ENCODE data around the gene AKAP8L. TPM values are rescaled to one million over a fixed set of nuclear protein-coding genes. Genes with fewer than 3 reads are reported as not detected.
A peak's percentile ranks its signal among the peaks of the same experiment; 100 is the strongest.

Gene AKAP8L
- total and polyA plus RNA-seq, 10 donors: 41.2 to 236 (median 136) TPM

DNA sequence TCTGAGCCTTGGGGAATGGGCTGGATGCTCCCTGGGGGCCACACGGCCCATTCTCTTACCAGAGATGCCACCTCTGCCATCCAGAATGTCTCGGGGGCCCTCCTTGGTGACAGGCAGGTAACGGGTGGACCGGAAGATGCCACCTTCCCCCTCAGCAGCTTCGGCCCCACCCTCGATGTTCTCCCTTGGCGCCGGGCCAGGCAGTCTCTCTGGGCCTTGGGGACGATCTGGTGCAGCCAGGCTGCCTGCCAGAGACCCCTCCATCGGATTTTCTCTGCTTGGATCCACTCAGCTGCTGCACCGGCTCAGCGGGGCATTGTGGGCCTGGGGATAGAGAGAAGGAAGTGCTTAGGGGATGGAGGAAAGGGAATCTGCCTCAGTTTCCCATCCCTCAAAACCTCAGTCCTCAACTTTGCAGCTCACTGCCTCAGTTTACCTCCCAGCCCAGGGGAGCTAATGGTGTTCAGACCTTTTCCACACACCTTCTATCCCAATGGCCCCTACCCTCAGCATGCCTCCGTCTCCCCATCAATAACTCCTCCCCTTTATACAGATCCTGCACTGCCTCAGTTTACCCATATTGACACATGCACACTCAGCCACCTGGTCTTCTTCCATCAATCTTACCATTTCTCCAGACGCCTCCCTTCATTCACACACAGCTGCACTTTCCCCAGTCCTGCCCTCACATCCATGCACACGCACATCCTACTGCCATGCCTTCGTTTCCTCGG, 29.4 kb upstream of the AKAP8L start:
- WGBS, 5 donors: 74 to 82% (median 76%) methylated on average over 13 to 17 of the region's 17 CpGs
- H3K4me3 ChIP-seq: peak overlapping the region in 1 of 8 donors; percentile 83
- peak overlapping the region in 2 of 8 donors; percentile 84 to 93 for H3K27ac ChIP-seq
- no peaks in the 10 kb centered on the region for H3K9me3 ChIP-seq
- intact Hi-C loops (cut with DNase I; ENCODE audit: low total_unique reads): no loop called here
- H3K4me1 ChIP-seq: peaks cover 0 to 48% (median 12%) of the 10 kb centered on the region in 6 donors
- H3K27me3 ChIP-seq (replicated peaks in 1 of 7): no peaks in the 10 kb centered on the region
- H3K36me3 ChIP-seq: peaks cover 0 to 61% (median 16%) of the 10 kb centered on the region in 6 donors
- TF ChIP-seq POLR2A (IDR thresholded peaks at IDR 0.05): no peak
- TF ChIP-seq POLR2AphosphoS5 (IDR thresholded peaks at IDR 0.05): no peak
- TF ChIP-seq, protein P1, sequence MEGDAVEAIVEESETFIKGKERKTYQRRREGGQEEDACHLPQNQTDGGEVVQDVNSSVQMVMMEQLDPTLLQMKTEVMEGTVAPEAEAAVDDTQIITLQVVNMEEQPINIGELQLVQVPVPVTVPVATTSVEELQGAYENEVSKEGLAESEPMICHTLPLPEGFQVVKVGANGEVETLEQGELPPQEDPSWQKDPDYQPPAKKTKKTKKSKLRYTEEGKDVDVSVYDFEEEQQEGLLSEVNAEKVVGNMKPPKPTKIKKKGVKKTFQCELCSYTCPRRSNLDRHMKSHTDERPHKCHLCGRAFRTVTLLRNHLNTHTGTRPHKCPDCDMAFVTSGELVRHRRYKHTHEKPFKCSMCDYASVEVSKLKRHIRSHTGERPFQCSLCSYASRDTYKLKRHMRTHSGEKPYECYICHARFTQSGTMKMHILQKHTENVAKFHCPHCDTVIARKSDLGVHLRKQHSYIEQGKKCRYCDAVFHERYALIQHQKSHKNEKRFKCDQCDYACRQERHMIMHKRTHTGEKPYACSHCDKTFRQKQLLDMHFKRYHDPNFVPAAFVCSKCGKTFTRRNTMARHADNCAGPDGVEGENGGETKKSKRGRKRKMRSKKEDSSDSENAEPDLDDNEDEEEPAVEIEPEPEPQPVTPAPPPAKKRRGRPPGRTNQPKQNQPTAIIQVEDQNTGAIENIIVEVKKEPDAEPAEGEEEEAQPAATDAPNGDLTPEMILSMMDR (IDR thresholded peaks at IDR 0.05 in 8 of 11, conservative IDR thresholded peaks at IDR 0.05 in 3 of 11): no peak
- no peak for DNase-seq

DNA sequence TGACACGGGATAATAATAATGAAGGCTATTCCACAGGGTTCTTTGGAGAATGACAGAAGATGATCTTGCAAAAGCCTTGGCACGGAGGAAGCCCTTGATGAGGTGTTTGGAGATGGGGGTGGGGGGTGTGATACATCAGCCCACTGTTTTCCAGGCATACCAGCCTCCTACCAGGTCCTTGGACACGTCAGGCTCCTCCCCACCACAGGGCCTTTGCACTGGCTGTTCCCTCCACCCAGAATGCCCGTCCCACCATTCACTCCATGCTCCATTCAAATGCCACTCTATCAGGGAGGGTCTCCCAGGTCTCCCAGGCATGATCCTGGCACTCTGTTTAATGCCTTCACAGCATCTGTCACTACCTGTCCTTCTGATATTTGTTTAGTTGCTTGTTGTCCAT, 28.3 kb upstream of the AKAP8L start:
- Histone ChIP-seq H3K4me3 (no peak overlapping the region), H3K27ac (no peak overlapping the region), H3K36me3 (peaks cover 0 to 49% (median 6%) of the 10 kb centered on the region in 6 donors), H3K27me3 (replicated peaks in 1 of 7) (no peaks in the 10 kb centered on the region), H3K9me3 (no peaks in the 10 kb centered on the region), H3K4me1 (peaks cover 0 to 40% (median 9%) of the 10 kb centered on the region in 6 donors)
- no peak for DNase-seq
- 81 to 90% (median 86%) methylated on average over 4 of the region's 4 CpGs for WGBS, 5 donors
- intact Hi-C loops (cut with DNase I; ENCODE audit: low total_unique reads): no loop called here
- TF ChIP-seq POLR2AphosphoS5 (IDR thresholded peaks at IDR 0.05) (no peak), POLR2A (IDR thresholded peaks at IDR 0.05) (no peak)
- TF ChIP-seq, protein P1 (IDR thresholded peaks at IDR 0.05 in 8 of 11, conservative IDR thresholded peaks at IDR 0.05 in 3 of 11): no peak

DNA sequence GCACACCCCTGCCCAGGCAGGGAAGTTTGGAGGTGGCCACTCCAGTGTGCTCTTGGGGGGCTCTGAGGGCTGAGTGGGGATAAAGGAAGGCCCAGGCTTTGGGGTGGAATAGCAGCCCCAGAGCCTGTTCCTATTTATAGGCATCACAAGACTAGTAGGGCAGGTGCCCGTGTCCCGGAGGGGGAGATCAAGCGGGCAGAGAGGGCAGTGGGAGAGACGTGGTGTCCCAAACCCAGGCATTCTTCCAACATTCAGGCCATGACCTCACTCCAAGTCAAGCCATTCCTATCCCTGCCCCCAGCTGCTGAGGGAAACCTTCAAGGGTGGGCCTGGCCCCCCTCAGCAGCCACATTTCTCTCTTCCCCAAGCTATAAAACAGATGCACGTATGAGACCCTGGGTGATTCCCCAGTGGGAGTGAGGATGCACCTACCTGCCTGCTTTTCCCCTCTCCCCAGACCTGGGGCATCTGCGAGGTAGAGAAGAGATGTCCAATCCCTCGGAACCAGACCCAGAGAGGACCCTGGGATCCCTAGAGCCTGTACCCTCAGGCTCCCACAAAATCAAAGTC, 27.1 kb upstream of the AKAP8L start:
- DNase-seq: no peak
- Histone ChIP-seq H3K27me3 (replicated peaks in 1 of 7) (no peaks in the 10 kb centered on the region), H3K9me3 (no peaks in the 10 kb centered on the region), H3K4me1 (peaks cover 0 to 32% (median 9%) of the 10 kb centered on the region in 6 donors), H3K27ac (no peak overlapping the region), H3K36me3 (peaks cover 0 to 38% (median 4%) of the 10 kb centered on the region in 6 donors), H3K4me3 (no peak overlapping the region)
- intact Hi-C loops (cut with DNase I; ENCODE audit: low total_unique reads): no loop called here
- TF ChIP-seq POLR2AphosphoS5 (IDR thresholded peaks at IDR 0.05) (no peak), POLR2A (IDR thresholded peaks at IDR 0.05) (no peak)
- TF ChIP-seq, protein P1 (IDR thresholded peaks at IDR 0.05 in 8 of 11, conservative IDR thresholded peaks at IDR 0.05 in 3 of 11): no peak
- 74 to 85% (median 80%) methylated on average over 7 of the region's 7 CpGs for WGBS, 5 donors

DNA sequence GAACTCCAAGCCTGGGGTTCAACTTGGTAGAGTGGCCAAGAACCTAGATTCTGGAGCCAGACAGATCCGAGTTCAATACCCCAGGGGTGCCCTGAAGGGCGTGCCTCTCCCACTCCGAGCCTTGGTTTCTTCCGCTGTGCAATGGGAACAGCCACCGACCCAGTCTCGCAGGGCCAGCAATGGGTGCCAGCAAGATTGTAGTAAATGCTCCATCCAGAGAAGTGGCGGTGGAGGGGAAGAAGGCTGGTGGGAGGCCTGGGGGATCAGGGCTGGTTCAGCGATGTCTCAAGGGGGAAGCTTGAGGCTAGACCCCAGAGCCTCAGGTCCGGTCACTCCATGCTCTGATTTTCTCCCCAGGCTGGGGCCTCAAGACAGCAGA, 26.4 kb upstream of the AKAP8L start:
- no peak overlapping the region for H3K4me3 ChIP-seq
- 88 to 97% (median 93%) methylated on average over 9 of the region's 9 CpGs for WGBS, 5 donors
- DNase-seq: no peak
- H3K27ac ChIP-seq: no peak overlapping the region
- no peaks in the 10 kb centered on the region for H3K9me3 ChIP-seq
- TF ChIP-seq, protein P1 (IDR thresholded peaks at IDR 0.05 in 8 of 11, conservative IDR thresholded peaks at IDR 0.05 in 3 of 11): no peak
- TF ChIP-seq POLR2A (IDR thresholded peaks at IDR 0.05): no peak
- TF ChIP-seq POLR2AphosphoS5 (IDR thresholded peaks at IDR 0.05): no peak
- H3K4me1 ChIP-seq: peaks cover 0 to 31% (median 9%) of the 10 kb centered on the region in 6 donors
- intact Hi-C loops (cut with DNase I; ENCODE audit: low total_unique reads): no loop called here
- no peaks in the 10 kb centered on the region for H3K27me3 ChIP-seq (replicated peaks in 1 of 7)
- H3K36me3 ChIP-seq: peaks cover 0 to 40% (median 4%) of the 10 kb centered on the region in 6 donors

Data from spleen (tissue), 11 donors.